Body of pancreas (tissue), 4 donors: ENCODE results near the gene TDRD9. TPM values are rescaled to one million over a fixed set of nuclear protein-coding genes. Genes with fewer than 3 reads are reported as not detected.
A peak's percentile ranks its signal among the peaks of the same experiment; 100 is the strongest.

ENCODE experiments used
- ATAC-seq: fragments of 150-250 bp; one replicate; pipeline ENCODE4 v1.9.1; 2016
- DNase-seq, 4 donors: peaks; one replicate each; pipeline ENCODE4 v3.0.0-alpha.2; 2019
- H3K27ac ChIP-seq, 4 donors: fragments of 200-600 bp; sonication (generic); 1 replicate in 3 of 4; 2 replicates in 1 of 4; pipeline versions ENCODE4 v1.5.1 to v1.6.1; 2016 to 2019; ENCODE audit warnings: mild to moderate bottlenecking in 1 of 4, mixed read lengths in 1 of 4, moderate library complexity in 1 of 4
- H3K27me3 ChIP-seq, 2 donors: fragments of 200-600 bp; sonication (generic); one replicate each; pipeline ENCODE4 v1.6.0; 2016; ENCODE audit warnings: mild to moderate bottlenecking in 1 of 2
- H3K36me3 ChIP-seq, 2 donors: fragments of 200-600 bp; sonication (generic); replicated peaks in 1 of 2; 2 replicates each; pipeline ENCODE4 v1.5.1; 2016; ENCODE audit warnings: low read depth in 2 of 2; ENCODE audit not compliant: insufficient read depth in 1 of 2
- H3K4me1 ChIP-seq: fragments of 200-600 bp; sonication (generic); one replicate; pipeline ENCODE4 v1.6.0; 2016
- H3K4me3 ChIP-seq, 2 donors: fragments of 200-600 bp; sonication (generic); 1 replicate in 1 of 2; 2 replicates in 1 of 2; pipeline ENCODE4 v1.5.1; 2016 to 2019
- H3K9me3 ChIP-seq, 3 donors: fragments of 200-600 bp; sonication (generic); 1 replicate in 2 of 3; 2 replicates in 1 of 3; pipeline ENCODE4 v1.5.1; 2016
- POLR2A ChIP-seq, 3 donors: fragments of 450-650 bp; IDR thresholded peaks; one replicate each; pipeline ENCODE4 v1.6.1; 2016; ENCODE audit warnings: antibody characterized with exemption in 3 of 3, mild to moderate bottlenecking in 2 of 3
- WGBS, 2 donors: methylation state at CpG; one replicate each; pipeline ENCODE4 v1.1.5; 2017; 5-methylcytosine and 5-hydroxymethylcytosine counted together
- intact Hi-C: fragments of 100-400 bp; cut with DNase I; formaldehyde crosslinking; loops from one replicate; pipeline ENCODE4 v1.15.1; 2023
- total RNA-seq, 2 donors: library from RNA; depleted of rRNA; stranded (reverse); fragments of >200 nt; gene quantifications; one replicate each; pipeline ENCODE4 v1.1.0, GENCODE V29; 2016
- TF ChIP-seq, protein P1 (sequence below), 7 experiments: fragments of 450-650 bp in 4 of 7; fragments of 200-600 bp in 3 of 7; sonication (generic) in 3 of 7; IDR thresholded peaks; one replicate each; pipeline ENCODE4 v1.5.1; 2016 to 2019; ENCODE audit warnings: antibody characterized with exemption in 7 of 7

TDRD9 gene
- total RNA-seq, 2 donors from 2014 or later, result 2.0 to 4.7 TPM

DNA sequence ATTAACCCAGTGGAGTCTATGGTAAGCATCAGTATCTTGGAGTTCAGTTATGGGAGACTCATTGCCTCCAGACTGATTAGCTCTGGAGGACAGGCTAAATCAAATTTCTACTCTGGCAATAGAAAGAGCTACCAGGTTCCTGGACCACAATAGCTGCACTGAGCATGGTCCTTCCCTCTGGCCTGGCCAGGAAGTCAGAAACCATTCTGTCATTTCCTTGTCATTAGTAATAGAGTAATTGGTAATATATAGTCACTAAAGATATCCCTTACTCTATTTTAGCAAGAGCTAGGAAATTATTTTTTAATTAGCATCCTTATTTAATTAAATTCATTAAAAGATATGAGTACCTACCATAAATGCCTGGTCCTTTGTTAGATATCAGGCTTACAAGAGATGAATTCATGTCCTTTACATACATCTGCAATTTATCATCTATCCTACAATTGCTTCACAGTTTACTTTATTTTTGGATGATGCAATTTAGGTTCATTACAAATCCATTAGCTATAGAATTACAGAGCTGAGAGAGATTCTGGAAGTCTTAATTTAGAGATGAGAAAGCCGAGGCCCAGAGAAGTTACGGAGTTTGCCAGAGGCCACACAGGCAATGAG is 23.7 kb upstream of the TDRD9 start:
- Histone ChIP-seq H3K27ac (no peak overlapping the region), H3K27me3 (no peaks in the 10 kb centered on the region), H3K9me3 (no peaks in the 10 kb centered on the region), H3K36me3 (no peaks in the 10 kb centered on the region), H3K4me3 (no peak overlapping the region), H3K4me1 (peaks cover 6% of the 10 kb centered on the region)
- DNase-seq (no peak), ATAC-seq (no peak)
- intact Hi-C loops, result no loop called here
- WGBS, 2 donors, result 91 to 93% methylated on average over 2 of the region's 2 CpGs
- no peak for TF ChIP-seq POLR2A (IDR thresholded peaks at IDR 0.05)
- TF ChIP-seq, protein P1, sequence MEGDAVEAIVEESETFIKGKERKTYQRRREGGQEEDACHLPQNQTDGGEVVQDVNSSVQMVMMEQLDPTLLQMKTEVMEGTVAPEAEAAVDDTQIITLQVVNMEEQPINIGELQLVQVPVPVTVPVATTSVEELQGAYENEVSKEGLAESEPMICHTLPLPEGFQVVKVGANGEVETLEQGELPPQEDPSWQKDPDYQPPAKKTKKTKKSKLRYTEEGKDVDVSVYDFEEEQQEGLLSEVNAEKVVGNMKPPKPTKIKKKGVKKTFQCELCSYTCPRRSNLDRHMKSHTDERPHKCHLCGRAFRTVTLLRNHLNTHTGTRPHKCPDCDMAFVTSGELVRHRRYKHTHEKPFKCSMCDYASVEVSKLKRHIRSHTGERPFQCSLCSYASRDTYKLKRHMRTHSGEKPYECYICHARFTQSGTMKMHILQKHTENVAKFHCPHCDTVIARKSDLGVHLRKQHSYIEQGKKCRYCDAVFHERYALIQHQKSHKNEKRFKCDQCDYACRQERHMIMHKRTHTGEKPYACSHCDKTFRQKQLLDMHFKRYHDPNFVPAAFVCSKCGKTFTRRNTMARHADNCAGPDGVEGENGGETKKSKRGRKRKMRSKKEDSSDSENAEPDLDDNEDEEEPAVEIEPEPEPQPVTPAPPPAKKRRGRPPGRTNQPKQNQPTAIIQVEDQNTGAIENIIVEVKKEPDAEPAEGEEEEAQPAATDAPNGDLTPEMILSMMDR (IDR thresholded peaks at IDR 0.05), result no peak

DNA sequence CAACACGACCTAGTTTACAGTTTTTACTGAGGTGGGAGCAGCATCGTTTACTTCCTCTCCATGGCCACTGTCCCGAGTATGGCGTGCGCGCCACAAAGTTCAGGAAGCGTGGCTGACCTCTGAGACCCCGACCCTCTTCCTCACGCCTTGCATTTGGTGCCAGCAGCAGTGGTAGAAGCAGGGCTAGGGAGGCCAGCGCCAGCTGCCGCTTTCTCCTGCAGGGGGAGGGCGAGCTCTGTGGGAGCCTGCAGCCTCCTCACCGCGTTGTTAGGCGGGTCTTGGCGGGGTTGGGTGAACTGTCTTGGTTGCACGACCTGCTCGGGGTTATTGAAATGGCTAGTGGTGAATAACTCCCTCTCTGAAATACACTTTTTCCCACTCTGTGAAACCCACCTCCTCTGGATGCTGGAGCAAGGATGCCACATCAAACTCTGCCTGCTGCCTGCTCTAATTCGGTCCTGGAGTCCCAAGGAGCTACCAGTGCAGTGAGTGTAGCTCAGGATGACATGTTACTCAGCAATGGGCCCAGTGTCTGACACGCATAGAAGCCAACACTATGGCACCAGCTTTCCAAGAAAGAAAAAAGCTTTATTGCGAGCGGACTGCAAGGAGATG is 22.3 kb upstream of the TDRD9 start:
- no peaks in the 10 kb centered on the region for H3K9me3 ChIP-seq
- peaks cover 14% of the 10 kb centered on the region for H3K4me1 ChIP-seq
- H3K36me3 ChIP-seq, result no peaks in the 10 kb centered on the region
- intact Hi-C loops, result no loop called here
- DNase-seq (no peak), ATAC-seq (no peak)
- WGBS, 2 donors, result 68 to 73% methylated on average over 22 of the region's 22 CpGs
- TF ChIP-seq, protein P1 (IDR thresholded peaks at IDR 0.05), result no peak
- TF ChIP-seq POLR2A (IDR thresholded peaks at IDR 0.05), result no peak
- H3K27me3 ChIP-seq, result no peaks in the 10 kb centered on the region
- H3K4me3 ChIP-seq, result no peak overlapping the region
- no peak overlapping the region for H3K27ac ChIP-seq

DNA sequence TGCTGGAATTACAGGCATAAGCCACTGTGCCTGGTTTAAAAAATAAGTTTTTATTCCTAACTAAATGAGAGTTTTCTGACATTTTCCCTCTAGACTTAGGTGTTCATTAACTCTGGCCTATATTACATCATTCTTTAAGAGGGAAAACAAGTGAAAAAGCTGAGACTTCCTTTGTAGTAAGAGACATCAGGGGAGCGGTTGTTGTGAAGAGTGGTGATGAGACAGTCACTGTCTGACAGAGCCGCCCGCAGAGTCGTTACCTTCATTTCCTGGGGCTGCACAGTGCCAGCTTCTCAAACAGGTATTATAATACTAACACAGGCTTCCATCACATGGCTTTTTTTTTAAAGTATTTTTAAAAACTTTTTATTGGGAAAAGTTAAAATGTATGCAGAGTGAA is 19.7 kb upstream of the TDRD9 start:
- H3K4me3 ChIP-seq, result no peak overlapping the region
- no peaks in the 10 kb centered on the region for H3K27me3 ChIP-seq
- intact Hi-C loops, result no loop called here
- 84 to 90% methylated on average over 4 of the region's 4 CpGs for WGBS, 2 donors
- peaks cover 11% of the 10 kb centered on the region for H3K4me1 ChIP-seq
- H3K27ac ChIP-seq, result no peak overlapping the region
- H3K9me3 ChIP-seq, result no peaks in the 10 kb centered on the region
- ATAC-seq (no peak), DNase-seq (no peak)
- H3K36me3 ChIP-seq, result peaks cover 0 to 4% of the 10 kb centered on the region in 2 donors
- TF ChIP-seq, protein P1 (IDR thresholded peaks at IDR 0.05), result no peak
- TF ChIP-seq POLR2A (IDR thresholded peaks at IDR 0.05), result no peak

DNA sequence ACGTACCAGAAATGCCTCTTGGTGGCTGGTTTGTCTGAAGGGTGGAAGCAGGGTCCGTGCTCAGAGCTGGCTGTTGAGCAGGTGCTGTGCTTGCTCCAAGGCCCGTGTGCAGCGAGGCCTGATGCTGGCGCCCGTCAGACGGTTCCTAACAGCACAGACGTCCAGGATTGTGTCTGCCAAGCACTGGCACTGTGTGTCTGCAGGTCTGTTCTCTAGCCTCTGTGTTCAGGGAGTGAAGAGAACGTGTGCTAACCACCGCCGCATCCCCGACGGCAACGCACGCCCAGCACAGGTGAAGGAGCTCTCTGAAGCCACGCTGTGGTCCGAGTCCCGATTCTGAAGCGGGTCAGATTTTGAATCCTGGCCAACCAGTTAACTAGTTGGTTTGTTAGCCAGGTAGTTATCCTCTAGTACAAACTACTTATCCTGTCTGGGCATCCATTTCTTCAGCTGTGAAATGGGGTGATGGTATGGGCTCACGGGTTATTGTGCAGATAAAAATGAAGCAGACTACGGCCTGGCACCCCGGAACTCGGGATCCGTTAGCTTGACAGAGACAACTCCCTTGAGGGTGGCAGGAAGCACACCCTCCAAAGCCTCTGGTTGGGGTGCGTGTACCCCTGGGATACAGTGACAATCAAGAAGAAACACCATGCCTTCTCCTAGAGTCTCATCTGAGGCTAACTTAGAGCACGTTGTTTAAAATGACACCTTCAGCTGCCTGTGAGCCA is 18.6 kb upstream of the TDRD9 start:
- WGBS, 2 donors, result 62 to 78% methylated on average over 12 to 26 of the region's 26 CpGs
- peak overlapping the region; percentile 8 to 71 (median 48) for H3K27ac ChIP-seq
- no peaks in the 10 kb centered on the region for H3K9me3 ChIP-seq
- peaks cover 11% of the 10 kb centered on the region for H3K4me1 ChIP-seq
- H3K27me3 ChIP-seq, result no peaks in the 10 kb centered on the region
- peaks cover 0 to 4% of the 10 kb centered on the region in 2 donors for H3K36me3 ChIP-seq
- H3K4me3 ChIP-seq, result no peak overlapping the region
- no peak for TF ChIP-seq POLR2A (IDR thresholded peaks at IDR 0.05)
- TF ChIP-seq, protein P1 (IDR thresholded peaks at IDR 0.05), result no peak
- no peak for DNase-seq
- intact Hi-C loops, result loop anchor here (5.0 kb wide), 1 partner anchor 102 kb away; no protein-coding TSS in a partner anchor
- ATAC-seq, result no peak
